GM18517 (cell line): ENCODE results near the gene PLA2R1.
A peak's percentile ranks its signal among the peaks of the same experiment; 100 is the strongest.

Experiments
- ATAC-seq: cut with Tn5 transposase; IDR thresholded peaks from one replicate; pipeline ENCODE4 v1.9.1; 2021; ENCODE audit warnings: mild to moderate bottlenecking, moderate library complexity; ENCODE audit not compliant: unreplicated experiment

PLA2R1 gene

GRCh38 chr2:159897720-159898119 lies 164.7 kb downstream of the PLA2R1 start:
- no peak for ATAC-seq

GRCh38 chr2:159897081-159897480 lies 165.3 kb downstream of the PLA2R1 start:
- ATAC-seq = no peak

GRCh38 chr2:159895258-159896065 lies 167.0 kb downstream of the PLA2R1 start:
- ATAC-seq = peak; percentile 58

DNA sequence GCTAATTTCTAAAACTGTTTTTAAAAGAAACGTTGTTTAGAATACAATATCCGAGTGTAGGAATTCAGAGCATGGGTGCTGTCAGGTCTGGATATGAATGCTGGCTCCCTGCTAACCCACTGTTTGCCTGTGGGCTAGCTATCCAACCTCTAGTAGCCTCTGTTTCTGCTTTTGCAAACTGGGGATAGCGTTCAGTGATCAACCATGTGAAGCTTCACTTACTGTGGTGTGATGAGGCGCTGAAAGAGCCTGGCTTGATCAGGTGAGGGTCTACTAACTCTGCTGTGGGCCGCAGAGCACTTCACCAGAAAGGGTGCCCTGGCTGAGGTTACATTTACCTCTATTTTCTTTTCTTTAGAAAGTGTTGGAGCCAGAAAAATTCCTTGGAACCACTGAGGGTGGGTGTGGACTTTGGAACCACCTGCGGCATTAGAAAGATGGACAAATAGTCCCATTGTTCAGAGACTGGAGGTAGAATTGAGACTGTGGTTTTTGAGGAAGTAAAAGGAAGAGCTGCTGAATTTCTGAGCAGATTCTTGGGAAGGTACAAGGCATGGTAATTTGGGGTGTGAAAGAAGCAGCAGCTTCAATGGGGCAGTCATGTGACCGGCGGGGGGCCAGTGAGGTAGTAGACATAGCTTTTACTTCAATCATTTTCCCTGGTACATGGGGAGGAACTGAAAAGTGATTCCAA lies 168.1 kb downstream of the PLA2R1 start:
- no peak for ATAC-seq

- ATAC-seq = no peak
Measured at GRCh38 chr2:159892990-159893810, 169.2 kb downstream of the PLA2R1 start.

GRCh38 chr2:159891917-159892730 lies 170.3 kb downstream of the PLA2R1 start:
- peak; percentile 40 for ATAC-seq

- ATAC-seq = no peak
Measured at GRCh38 chr2:159891267-159891588, 171.2 kb downstream of the PLA2R1 start.

DNA sequence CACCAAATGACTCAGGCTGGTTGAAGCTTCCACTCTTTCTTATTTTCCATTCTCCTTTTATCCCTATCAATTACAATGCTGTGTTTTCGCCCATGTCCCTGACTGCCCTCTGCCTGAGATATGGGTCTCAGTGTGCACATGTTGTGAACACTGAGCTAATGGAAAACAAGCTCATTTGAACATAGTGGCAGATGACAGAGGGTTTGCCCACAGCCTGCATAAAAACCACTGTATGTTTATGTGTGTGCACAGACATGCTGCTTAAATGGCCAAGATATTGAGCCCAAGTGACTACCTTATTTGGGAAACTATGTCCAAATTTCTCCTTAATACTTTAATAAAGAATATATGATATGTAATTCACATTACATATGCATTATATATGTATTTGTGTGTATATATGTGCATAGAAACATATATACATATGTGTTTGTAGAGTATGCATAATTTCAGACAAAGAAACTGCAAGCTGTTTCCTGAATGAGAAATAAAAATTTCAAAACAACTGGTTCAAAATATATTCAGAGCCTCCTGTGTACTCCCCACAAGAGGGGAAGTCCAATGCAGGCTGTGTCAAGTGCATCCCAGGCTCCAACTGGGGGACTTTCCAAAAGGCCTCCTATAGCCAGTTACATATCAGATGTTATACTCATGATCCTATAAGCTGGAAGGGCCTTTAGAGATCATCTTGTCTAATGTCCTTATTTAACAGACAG lies 171.7 kb downstream of the PLA2R1 start:
- ATAC-seq = peak; percentile 25

- no peak for ATAC-seq
Measured at GRCh38 chr2:159882130-159882745, 180.2 kb downstream of the PLA2R1 start.
